G401 (cell line): Measurements from ENCODE around the gene UAP1L1. TPM values are rescaled to one million over a fixed set of nuclear protein-coding genes. Genes with fewer than 3 reads are reported as not detected.
A peak's percentile ranks its signal among the peaks of the same experiment; 100 is the strongest.
"Not testable (repeated sequence)": the region's sequence is repeated elsewhere in the genome, so short reads cannot be mapped to it uniquely, and the experiment has no call there.

Experiments used
- DNase-seq: peaks from one replicate; pipeline ENCODE4 v3.0.0-alpha.2; 2015; ENCODE audit warnings: low spot score
- in situ Hi-C: cut with HindIII; loops from 2 replicates; pipeline ENCODE4 v1.10.0; 2016; ENCODE audit warnings: low sequenced_read_pairs, mixed read lengths
- total RNA-seq: library from RNA; depleted of rRNA; stranded (reverse); fragments of >200 nt; shearing (Covaris generic); gene quantifications from 2 replicates; pipeline ENCODE4 v1.2.3, GENCODE V29; 2014

Gene UAP1L1
- total RNA-seq, 1 experiment from 2014 or later = 28.9 TPM

DNA sequence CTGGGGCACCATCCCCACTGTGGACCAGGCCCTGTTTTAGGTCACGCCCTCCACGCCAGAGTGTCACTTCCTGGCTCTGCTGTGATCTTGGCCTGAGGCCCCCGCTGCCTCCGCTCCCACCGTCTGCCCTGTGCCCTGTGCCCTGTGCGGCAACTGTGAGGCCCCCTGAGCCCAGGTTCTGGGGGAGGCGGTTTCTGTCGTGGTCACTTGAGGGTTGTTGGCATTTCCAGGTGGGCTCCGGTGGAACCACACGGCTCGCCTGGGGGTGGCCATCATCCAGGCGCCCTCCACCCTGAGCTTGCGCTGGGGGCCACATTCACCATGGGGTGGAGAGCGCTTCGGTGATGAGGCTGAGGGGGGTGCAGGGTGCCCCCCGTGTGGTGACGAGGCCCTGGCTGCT is 30.7 kb downstream of the UAP1L1 start:
- in situ Hi-C loops = no loop called here
- no peak for DNase-seq

DNA sequence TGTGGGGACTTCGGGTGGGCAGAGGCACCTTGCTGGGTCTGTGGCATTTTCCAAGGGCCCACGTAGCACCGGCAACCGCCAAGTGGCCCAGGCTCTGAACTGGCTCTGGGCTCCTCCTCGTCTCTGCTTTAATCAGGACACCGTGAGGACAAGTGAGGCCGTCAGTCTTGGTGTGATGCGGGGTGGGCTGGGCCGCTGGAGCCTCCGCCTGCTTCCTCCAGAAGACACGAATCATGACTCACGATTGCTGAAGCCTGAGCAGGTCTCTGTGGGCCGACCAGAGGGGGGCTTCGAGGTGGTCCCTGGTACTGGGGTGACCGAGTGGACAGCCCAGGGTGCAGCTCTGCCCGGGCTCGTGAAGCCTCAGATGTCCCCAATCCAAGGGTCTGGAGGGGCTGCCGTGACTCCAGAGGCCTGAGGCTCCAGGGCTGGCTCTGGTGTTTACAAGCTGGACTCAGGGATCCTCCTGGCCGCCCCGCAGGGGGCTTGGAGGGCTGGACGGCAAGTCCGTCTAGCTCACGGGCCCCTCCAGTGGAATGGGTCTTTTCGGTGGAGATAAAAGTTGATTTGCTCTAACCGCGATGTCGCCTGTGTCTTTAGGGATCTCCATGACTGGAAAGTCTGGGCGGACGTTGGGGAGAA is 31.4 kb downstream of the UAP1L1 start:
- no peak for DNase-seq
- in situ Hi-C loops = no loop called here

DNA sequence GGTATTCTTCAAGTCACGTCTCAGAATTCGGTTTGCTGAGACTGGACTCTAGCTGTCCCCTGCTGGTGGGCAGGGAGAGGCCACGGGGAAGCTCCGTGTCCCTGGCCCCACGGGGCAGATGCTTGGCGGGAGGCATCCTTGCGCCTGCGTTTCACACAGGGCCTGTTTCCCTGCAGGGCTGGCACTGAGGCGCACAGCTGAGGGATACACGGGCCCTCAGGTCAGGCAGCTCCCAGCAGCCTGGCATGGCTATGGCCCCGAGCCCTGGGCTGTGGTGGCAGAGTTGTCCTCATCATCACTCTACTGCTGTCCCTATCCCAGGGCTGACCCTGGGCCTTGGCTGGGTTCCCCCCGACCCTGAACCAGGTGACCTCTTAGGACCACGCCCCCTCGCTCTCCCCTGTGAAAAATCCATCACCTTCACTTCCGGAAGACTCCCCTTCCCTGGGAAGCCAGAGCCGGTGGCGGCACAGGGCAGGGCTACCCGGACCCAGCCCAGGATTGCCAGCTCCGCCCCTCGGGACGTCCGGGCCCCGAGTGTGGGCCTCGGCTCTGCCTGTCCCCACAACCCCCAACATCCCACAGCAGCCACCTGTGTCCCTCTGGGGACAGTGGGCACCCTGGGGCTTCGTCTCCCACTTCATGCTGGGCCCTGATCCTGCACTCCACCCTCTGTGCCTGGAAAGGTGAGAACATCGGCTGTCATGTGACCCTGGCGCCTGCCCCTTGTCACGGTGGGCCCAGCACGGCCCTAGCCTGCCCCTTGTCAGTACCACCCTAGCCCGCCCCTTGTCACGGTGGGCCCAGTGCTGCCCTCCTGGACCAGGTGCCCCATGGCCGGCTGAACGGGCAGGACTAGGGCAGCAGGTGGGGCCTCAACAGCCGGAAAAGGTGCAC is 32.2 kb downstream of the UAP1L1 start:
- in situ Hi-C loops = no loop called here
- DNase-seq = no peak

GRCh38 chr9:137110147-137110910 is 33.0 kb downstream of the UAP1L1 start:
- in situ Hi-C loops = no loop called here

DNA sequence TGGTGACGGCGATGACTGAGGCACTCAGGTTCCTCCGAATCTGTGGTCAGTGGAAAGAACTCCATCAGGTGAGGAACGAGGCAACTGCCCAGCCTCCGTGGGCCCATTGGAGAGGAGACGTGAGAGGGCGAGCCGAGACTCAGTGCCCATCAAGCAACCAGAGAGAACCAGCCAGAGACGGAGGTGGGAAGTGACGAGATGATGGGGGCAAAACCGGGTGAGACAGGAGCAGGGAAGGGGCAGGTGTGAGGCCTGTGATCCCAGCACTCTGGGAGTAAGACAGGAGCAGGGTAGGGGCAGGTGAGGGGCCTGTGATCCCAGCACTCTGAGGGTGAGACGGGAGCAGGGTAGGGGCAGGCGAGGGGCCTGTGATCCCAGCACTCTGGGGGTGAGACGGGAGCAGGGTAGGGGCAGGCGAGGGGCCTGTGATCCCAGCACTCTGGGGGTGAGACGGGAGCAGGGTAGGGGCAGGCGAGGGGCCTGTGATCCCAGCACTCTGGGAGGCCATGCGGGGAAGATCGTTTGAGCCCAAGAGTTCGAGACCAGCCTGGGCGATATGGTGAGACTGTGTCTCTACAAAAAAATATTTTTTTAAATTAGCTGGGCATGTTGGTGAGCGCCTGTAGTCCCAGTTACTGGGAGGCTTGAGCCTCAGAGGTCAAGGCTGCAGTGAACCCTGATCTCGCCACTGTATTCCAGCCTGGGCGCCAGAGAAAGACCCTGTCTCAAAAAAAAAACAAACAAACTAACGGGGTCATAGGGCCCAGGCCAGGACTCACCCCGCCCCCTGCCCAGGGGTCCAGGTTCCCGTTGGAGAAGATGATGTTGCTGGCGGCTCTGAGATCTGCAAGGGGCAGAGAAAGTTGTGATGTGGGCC is 33.8 kb downstream of the UAP1L1 start:
- in situ Hi-C loops = no loop called here
- no peak for DNase-seq

More at GRCh38 chr9:137110147-137110910, 33.0 kb downstream of the UAP1L1 start:
- no peak for DNase-seq

- no peak for DNase-seq
- in situ Hi-C loops = no loop called here
Observed at GRCh38 chr9:137111788-137112563, 34.7 kb downstream of the UAP1L1 start.

- DNase-seq = no peak
- in situ Hi-C loops = no loop called here
Observed at GRCh38 chr9:137112564-137113384, 35.5 kb downstream of the UAP1L1 start.

GRCh38 chr9:137113385-137114159 is 36.3 kb downstream of the UAP1L1 start:
- DNase-seq = no peak
- in situ Hi-C loops = no loop called here

DNA sequence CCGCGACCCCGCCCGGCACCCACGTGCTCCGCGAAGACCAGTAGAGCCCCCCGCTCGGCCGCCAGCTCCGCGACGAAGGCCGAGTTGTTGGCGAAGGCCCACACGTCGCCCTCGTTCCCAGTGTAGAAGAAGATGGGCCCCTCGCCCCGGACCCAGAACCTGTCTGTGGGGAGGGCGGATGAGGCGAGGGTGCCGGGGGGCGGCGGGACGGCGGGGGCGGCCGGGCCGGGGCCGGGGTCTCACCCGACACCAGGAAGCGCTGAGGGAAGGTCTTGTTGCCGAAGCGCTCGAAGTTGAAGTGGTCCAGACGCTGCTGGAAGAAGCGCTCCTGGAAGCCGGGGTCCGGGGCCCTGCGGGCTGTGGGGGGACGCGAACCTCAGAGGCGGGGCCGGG is 36.9 kb downstream of the UAP1L1 start:
- no peak for DNase-seq
- in situ Hi-C loops = no loop called here

GRCh38 chr9:137114613-137115393 is 37.5 kb downstream of the UAP1L1 start, which contains the start of gene DPP7:
DPP7 (minus strand) TSS chr9:137114733; CDS start chr9:137114713, 20 bp downstream.
- DNase-seq = peak; percentile 64
- in situ Hi-C loops = no loop called here

GRCh38 chr9:137115394-137116026 is 38.2 kb downstream of the UAP1L1 start:
- in situ Hi-C loops = no loop called here
- DNase-seq = no peak

GRCh38 chr9:137116027-137116507 is 38.8 kb downstream of the UAP1L1 start:
- in situ Hi-C loops = no loop called here
- DNase-seq = no peak

- no peak for DNase-seq
- in situ Hi-C loops = no loop called here
Observed at GRCh38 chr9:137116728-137117127, 39.4 kb downstream of the UAP1L1 start.

DNA sequence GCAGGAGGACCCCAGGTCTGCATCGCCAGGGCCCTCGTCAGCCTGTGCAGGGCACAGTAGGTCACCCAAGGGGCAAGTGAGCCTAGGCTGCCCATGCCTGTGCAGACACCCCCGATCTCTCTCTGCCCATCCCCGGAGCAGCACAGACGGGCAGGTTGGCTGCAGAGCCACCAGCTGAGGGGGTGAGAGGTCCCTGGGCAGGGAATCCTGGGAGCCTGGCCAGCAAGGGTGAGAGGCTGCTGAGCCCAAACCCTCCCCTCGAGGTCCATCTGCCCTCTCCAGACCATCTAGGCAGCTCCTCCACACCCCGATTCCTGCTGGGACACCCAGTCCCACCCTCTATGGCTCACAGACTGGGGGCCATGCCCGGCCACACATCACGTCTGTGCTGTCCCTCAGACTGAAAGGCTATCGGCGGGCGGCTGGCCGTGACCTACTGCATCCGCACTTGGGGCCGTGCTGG is 40.0 kb downstream of the UAP1L1 start:
- no peak for DNase-seq
- in situ Hi-C loops = no loop called here

DNA sequence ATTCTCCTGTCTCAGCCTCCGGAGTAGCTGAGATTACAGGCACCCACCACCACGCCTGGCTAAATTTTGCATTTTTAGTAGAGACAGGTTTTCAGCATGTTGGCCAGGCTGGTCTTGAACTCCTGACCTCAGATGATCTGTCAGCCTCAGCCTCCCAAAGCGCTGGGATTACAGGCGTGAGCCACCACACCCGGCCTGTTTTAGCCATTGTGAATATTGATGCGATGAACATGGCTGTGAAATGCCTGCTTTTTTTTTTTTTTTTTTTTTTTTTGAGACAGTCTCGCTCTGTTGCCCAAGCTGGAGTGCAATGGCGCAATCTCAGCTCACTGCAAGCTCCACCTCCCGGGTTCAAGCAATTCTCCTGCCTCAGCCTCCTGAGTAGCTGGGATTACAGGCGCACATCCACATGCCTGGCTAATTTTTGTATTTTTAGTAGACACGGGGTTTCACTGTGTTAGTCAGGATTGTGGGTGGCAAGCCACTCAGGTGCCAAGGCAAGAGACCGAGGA is 40.8 kb downstream of the UAP1L1 start:
- DNase-seq, in situ Hi-C loops: not testable (repeated sequence)
